PC-3 (cell line): ENCODE results near the gene NKIRAS2. TPM values are rescaled to one million over a fixed set of nuclear protein-coding genes. Genes with fewer than 3 reads are reported as not detected.

Source experiments
- ATAC-seq: fragments of 200-7000 bp; cut with Tn5 transposase; 2 replicates; pipeline ENCODE4 v1.9.1; 2020; ENCODE audit warnings: mild to moderate bottlenecking, moderate library complexity
- BruUV-seq: library from RNA; stranded (reverse); fragments of 400-500 nt; replicated peaks from 2 replicates; lab custom pipeline; 2021; lab: Mats Ljungman, UMichigan
- CTCF ChIA-PET: fragments of 300-600 bp; sonication (Branson Sonifier 250); formaldehyde crosslinking; loops from one replicate; lab custom pipeline; 2022; ENCODE audit warnings: antibody characterized with exemption; lab: Charles Lee
- POLR2A ChIA-PET: fragments of 300-600 bp; sonication (Branson Sonifier 250); formaldehyde crosslinking; loops from one replicate; lab custom pipeline; 2022; ENCODE audit warnings: antibody characterized with exemption; ENCODE audit not compliant: unreplicated experiment; lab: Charles Lee
- DNase-seq: peaks from one replicate; pipeline ENCODE4 v3.0.0-alpha.2; 2015
- H2AFZ ChIP-seq: fragments of 300-600 bp; sonication (generic); 2 replicates; pipeline ENCODE4 v1.6.0; 2016; ENCODE audit warnings: antibody characterized with exemption, low read length
- H3F3A ChIP-seq: fragments of 300-600 bp; sonication (generic); one replicate; pipeline ENCODE4 v1.6.0; 2017; ENCODE audit warnings: antibody characterized with exemption, low read length, control low read depth, mild to moderate bottlenecking; ENCODE audit not compliant: unreplicated experiment
- H3K27ac ChIP-seq: fragments of 300-600 bp; sonication (generic); 2 replicates; pipeline ENCODE4 v1.5.1; 2016; ENCODE audit warnings: mild to moderate bottlenecking, low read length
- H3K27me3 ChIP-seq: fragments of 300-600 bp; sonication (generic); 2 replicates; pipeline ENCODE4 v1.6.1; 2016; ENCODE audit warnings: low read length, mixed read lengths
- H3K36me3 ChIP-seq: fragments of 300-600 bp; sonication (generic); 2 replicates; pipeline ENCODE4 v1.6.1; 2016; ENCODE audit warnings: low read depth, mixed run types, low read length, mixed read lengths
- H3K4me1 ChIP-seq: fragments of 300-600 bp; sonication (generic); 2 replicates; pipeline ENCODE4 v1.5.1; 2016; ENCODE audit warnings: low read length; ENCODE audit not compliant: insufficient read depth
- H3K4me2 ChIP-seq: fragments of 300-600 bp; sonication (generic); 2 replicates; pipeline ENCODE4 v1.6.0; 2016; ENCODE audit warnings: low read length
- H3K4me3 ChIP-seq: fragments of 300-600 bp; sonication (generic); 2 replicates; pipeline ENCODE4 v1.5.1; 2016; ENCODE audit warnings: mild to moderate bottlenecking, low read length, mixed read lengths
- H3K79me2 ChIP-seq: fragments of 300-600 bp; sonication (generic); 2 replicates; pipeline ENCODE4 v1.6.1; 2017; ENCODE audit warnings: low read length, mixed read lengths
- H3K9ac ChIP-seq: fragments of 300-600 bp; sonication (generic); 2 replicates; pipeline ENCODE4 v1.6.0; 2016; ENCODE audit warnings: mild to moderate bottlenecking, low read length
- H3K9me2 ChIP-seq: fragments of 300-600 bp; sonication (generic); replicated peaks from 2 replicates; pipeline ENCODE4 v1.6.1; 2016; ENCODE audit warnings: mixed run types, low read length, mixed read lengths
- H3K9me3 ChIP-seq: fragments of 300-600 bp; sonication (generic); 2 replicates; pipeline ENCODE4 v1.6.1; 2016; ENCODE audit warnings: low read length, mixed read lengths
- H4K20me1 ChIP-seq: fragments of 300-600 bp; sonication (generic); 2 replicates; pipeline ENCODE4 v1.6.1; 2016; ENCODE audit warnings: low read length, mixed read lengths
- EZH2 ChIP-seq: fragments of 300-600 bp; sonication (generic); IDR thresholded peaks from one replicate; pipeline ENCODE4 v1.6.1; 2017; ENCODE audit warnings: antibody characterized with exemption, mild to moderate bottlenecking, low read length; ENCODE audit not compliant: unreplicated experiment
- EZH2phosphoT487 ChIP-seq: fragments of 300-600 bp; sonication (generic); IDR thresholded peaks from 2 replicates; pipeline ENCODE4 v1.6.1; 2018; ENCODE audit warnings: mild to moderate bottlenecking, antibody characterized with exemption, low read length, borderline replicate concordance
- intact Hi-C: fragments of 100-400 bp; cut with micrococcal nuclease; formaldehyde crosslinking; loops from 2 replicates; pipeline ENCODE4 v1.9.0; 2023
- total RNA-seq: library from RNA; depleted of rRNA; stranded (reverse); fragments of >200 nt; gene quantifications from 2 replicates; pipeline ENCODE4 v1.2.3, GENCODE V29; 2014
- TF ChIP-seq, protein P1 (sequence below): fragments of 300-600 bp; sonication (generic); conservative IDR thresholded peaks from 2 replicates; pipeline ENCODE4 v1.5.1; 2017; ENCODE audit warnings: antibody characterized with exemption, low read depth, mild to moderate bottlenecking, low read length

The NKIRAS2 gene
- total RNA-seq, 1 experiment from 2014 or later = 39.4 TPM

DNA sequence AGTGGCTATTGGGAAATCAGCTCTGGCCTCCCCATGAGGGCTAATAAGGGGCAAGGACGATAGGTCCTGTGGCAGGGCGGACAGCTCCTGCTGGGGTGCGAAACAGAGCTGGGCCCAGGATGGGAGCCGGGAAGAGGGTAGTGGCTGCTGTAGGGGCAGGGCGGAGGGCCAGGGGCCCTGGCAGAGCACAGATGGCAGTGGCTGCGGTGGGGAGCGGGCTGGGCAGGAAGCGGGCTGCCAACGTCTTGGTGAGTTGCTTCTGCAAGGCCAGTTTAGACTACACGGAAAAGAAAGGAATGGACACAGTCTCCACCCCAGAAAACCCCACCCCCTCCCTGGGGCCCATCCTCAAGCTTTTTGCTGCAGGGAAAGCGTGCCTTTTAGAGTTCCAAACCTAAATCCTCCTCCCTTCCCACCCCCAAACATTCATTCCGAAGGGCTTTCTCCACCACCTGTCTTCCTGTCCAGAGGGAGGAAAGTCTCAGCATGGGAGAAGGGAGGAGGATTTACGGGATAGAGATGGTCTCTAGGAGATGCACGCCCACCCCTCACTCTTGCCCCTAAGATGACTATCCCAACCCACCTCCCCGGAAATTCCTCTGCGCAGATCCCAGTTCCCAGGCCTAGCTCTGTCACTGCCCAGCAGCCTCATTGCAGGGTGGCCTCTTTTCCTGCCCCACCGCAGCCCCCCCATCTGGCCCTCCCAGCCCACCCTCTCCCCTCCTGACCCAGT, 7.1 kb downstream of the NKIRAS2 start:
- no peaks in the 10 kb centered on the region for H3K9me2 ChIP-seq
- H3K4me3 ChIP-seq = no peak overlapping the region
- no peak overlapping the region for H2AFZ ChIP-seq
- no peak overlapping the region for H3K27ac ChIP-seq
- peaks cover 12% of the 10 kb centered on the region; the same call in 1 of the 2 replicates for H3K4me1 ChIP-seq
- H3F3A ChIP-seq = no peaks in the 10 kb centered on the region
- POLR2A ChIA-PET = no interaction called here
- no peaks in the 10 kb centered on the region for H3K27me3 ChIP-seq
- ATAC-seq (no peak), DNase-seq (no peak)
- intact Hi-C loops = no loop called here
- no peak overlapping the region for H3K4me2 ChIP-seq
- no peak overlapping the region for H3K9ac ChIP-seq
- no peaks in the 10 kb centered on the region for H3K36me3 ChIP-seq
- TF ChIP-seq, protein P1, sequence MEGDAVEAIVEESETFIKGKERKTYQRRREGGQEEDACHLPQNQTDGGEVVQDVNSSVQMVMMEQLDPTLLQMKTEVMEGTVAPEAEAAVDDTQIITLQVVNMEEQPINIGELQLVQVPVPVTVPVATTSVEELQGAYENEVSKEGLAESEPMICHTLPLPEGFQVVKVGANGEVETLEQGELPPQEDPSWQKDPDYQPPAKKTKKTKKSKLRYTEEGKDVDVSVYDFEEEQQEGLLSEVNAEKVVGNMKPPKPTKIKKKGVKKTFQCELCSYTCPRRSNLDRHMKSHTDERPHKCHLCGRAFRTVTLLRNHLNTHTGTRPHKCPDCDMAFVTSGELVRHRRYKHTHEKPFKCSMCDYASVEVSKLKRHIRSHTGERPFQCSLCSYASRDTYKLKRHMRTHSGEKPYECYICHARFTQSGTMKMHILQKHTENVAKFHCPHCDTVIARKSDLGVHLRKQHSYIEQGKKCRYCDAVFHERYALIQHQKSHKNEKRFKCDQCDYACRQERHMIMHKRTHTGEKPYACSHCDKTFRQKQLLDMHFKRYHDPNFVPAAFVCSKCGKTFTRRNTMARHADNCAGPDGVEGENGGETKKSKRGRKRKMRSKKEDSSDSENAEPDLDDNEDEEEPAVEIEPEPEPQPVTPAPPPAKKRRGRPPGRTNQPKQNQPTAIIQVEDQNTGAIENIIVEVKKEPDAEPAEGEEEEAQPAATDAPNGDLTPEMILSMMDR = no peak
- TF ChIP-seq EZH2 (no peak), EZH2phosphoT487 (no peak)
- no peaks in the 10 kb centered on the region for H3K79me2 ChIP-seq
- no peaks in the 10 kb centered on the region for H3K9me3 ChIP-seq
- H4K20me1 ChIP-seq = no peaks in the 10 kb centered on the region
- no TSS peak for BruUV-seq
- CTCF ChIA-PET = interaction anchor here (0.6 kb wide), 1 partner anchor 500 kb away, joined by 9 read pairs; no protein-coding TSS in a partner anchor

DNA sequence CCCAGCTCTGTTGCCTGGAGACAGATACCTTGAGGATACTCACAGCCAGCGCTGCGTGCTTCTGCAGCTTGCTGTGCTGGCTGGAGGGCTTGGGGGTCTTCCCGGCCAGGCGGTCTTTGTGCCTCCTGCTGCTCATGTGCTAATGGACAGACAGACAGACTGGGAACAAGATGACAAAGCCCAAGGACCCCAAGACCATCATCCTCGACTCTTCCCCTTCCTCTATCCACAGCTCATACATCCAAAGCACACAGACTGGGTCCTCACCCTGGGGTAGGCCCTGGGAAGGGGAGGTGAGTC, 7.7 kb downstream of the NKIRAS2 start:
- CTCF ChIA-PET = interaction anchor here (0.6 kb wide), 1 partner anchor 500 kb away, joined by 9 read pairs; no protein-coding TSS in a partner anchor
- H3K9me3 ChIP-seq = no peaks in the 10 kb centered on the region
- BruUV-seq = no TSS peak
- H3K9me2 ChIP-seq = no peaks in the 10 kb centered on the region
- intact Hi-C loops = no loop called here
- H3K36me3 ChIP-seq = no peaks in the 10 kb centered on the region
- ATAC-seq (no peak), DNase-seq (no peak)
- H3K4me1 ChIP-seq = peaks cover 12% of the 10 kb centered on the region; the same call in 1 of the 2 replicates
- POLR2A ChIA-PET = no interaction called here
- no peak overlapping the region for H3K4me2 ChIP-seq
- no peaks in the 10 kb centered on the region for H4K20me1 ChIP-seq
- H3K4me3 ChIP-seq = no peak overlapping the region
- H3K27me3 ChIP-seq = no peaks in the 10 kb centered on the region
- no peaks in the 10 kb centered on the region for H3F3A ChIP-seq
- H3K79me2 ChIP-seq = no peaks in the 10 kb centered on the region
- no peak overlapping the region for H3K27ac ChIP-seq
- no peak overlapping the region for H2AFZ ChIP-seq
- TF ChIP-seq, protein P1 = no peak
- TF ChIP-seq EZH2phosphoT487 (no peak), EZH2 (no peak)
- no peak overlapping the region for H3K9ac ChIP-seq
